ENCODE data around the gene RAD51D. TPM values are rescaled to one million over a fixed set of nuclear protein-coding genes. Genes with fewer than 3 reads are reported as not detected.

The RAD51D gene
- total and polyA plus RNA-seq, 4 donors: 3.4 to 6.1 (median 3.7) TPM

DNA sequence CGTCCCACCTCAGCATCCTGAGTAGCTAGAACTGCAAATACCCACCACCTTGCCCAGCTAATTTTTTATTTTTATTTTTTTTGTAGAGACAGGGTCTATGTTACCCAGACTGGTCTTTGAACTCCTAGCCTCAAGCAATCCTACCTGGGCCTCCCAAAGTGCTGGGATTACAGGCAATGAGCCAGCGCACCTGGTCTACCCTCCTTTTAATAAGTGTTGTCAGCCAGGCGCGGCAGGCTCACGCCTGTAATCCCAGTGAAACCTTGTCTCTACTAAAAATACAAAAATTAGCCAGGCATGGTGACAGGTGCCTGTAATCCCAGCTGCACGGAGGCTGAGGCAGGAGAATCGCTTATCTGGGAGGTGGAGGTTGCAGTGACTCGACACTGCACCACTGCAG lies 75.5 kb downstream of the RAD51D start (continued):
- TF ChIP-seq GABPA (IDR thresholded peaks at IDR 0.05 in 1 of 2, conservative IDR thresholded peaks at IDR 0.05 in 1 of 2): no peak
- TF ChIP-seq SP1 (IDR thresholded peaks at IDR 0.05): no peak
- TF ChIP-seq, protein P1, sequence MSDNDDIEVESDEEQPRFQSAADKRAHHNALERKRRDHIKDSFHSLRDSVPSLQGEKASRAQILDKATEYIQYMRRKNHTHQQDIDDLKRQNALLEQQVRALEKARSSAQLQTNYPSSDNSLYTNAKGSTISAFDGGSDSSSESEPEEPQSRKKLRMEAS (IDR thresholded peaks at IDR 0.05): no peak

Small RNA genes lying within 50 kb of the gene (small RNA-seq; reads per million reads assigned to genes)
- gene AC004223.1 (not detected), gene RNU6-840P (not detected)

Other genes starting within 250 kb of the RAD51D start
- 1 to 10 TPM in 1 of 2 donors, under 1 TPM in 1; 0.84 to 1.9 TPM for gene CCT6B, start 158.4 kb downstream of the RAD51D start, total RNA-seq
- gene CCT6B, start 158.4 kb downstream of the RAD51D start, polyA plus RNA-seq: 1 to 10 TPM in 1 of 2 donors, under 1 TPM in 1; 0.82 to 2.2 TPM
- gene ZNF830, start 158.3 kb downstream of the RAD51D start, total RNA-seq: 1 to 10 TPM; 4.9 to 6.9 TPM
- gene ZNF830, start 158.3 kb downstream of the RAD51D start, polyA plus RNA-seq: 1 to 10 TPM; 3.6 to 4.3 TPM
- gene LIG3, start 139.3 kb downstream of the RAD51D start, total RNA-seq: 10 to 100 TPM in 1 of 2 donors, 1 to 10 TPM in 1; 9.3 to 21.2 TPM
- gene LIG3, start 139.3 kb downstream of the RAD51D start, polyA plus RNA-seq: 1 to 10 TPM; 3.1 to 5.9 TPM
- 10 to 100 TPM; 24.0 to 28.0 TPM for gene RFFL, start 56.2 kb downstream of the RAD51D start, total RNA-seq
- gene RFFL, start 56.2 kb downstream of the RAD51D start, polyA plus RNA-seq: 10 to 100 TPM; 15.9 to 20.0 TPM
- not detected for gene FNDC8, start 1.8 kb upstream of the RAD51D start, total RNA-seq
- gene FNDC8, start 1.8 kb upstream of the RAD51D start, polyA plus RNA-seq: not detected
- gene NLE1, start 22.4 kb upstream of the RAD51D start, total RNA-seq: 1 to 10 TPM; 5.6 to 7.7 TPM
- 1 to 10 TPM; 2.1 to 6.1 TPM for gene NLE1, start 22.4 kb upstream of the RAD51D start, polyA plus RNA-seq
- gene UNC45B, start 28.0 kb upstream of the RAD51D start, total RNA-seq: under 1 TPM in 1 of 2 donors, not detected in 1; 0.09 TPM
- gene UNC45B, start 28.0 kb upstream of the RAD51D start, polyA plus RNA-seq: under 1 TPM in 1 of 2 donors, not detected in 1; 0.02 TPM
- gene SLC35G3, start 74.5 kb upstream of the RAD51D start, total RNA-seq: not detected
- gene SLC35G3, start 74.5 kb upstream of the RAD51D start, polyA plus RNA-seq: not detected
- 1 to 10 TPM; 4.2 to 7.8 TPM for gene SLFN5, start 123.2 kb upstream of the RAD51D start, total RNA-seq
- gene SLFN5, start 123.2 kb upstream of the RAD51D start, polyA plus RNA-seq: 1 to 10 TPM; 1.9 to 2.6 TPM

Measured in liver (tissue), 6 donors.